ENCODE results near the gene FIG4.
"Not testable (repeated sequence)": the region's sequence is repeated elsewhere in the genome, so short reads cannot be mapped to it uniquely, and the experiment has no call there.

Gene FIG4

DNA sequence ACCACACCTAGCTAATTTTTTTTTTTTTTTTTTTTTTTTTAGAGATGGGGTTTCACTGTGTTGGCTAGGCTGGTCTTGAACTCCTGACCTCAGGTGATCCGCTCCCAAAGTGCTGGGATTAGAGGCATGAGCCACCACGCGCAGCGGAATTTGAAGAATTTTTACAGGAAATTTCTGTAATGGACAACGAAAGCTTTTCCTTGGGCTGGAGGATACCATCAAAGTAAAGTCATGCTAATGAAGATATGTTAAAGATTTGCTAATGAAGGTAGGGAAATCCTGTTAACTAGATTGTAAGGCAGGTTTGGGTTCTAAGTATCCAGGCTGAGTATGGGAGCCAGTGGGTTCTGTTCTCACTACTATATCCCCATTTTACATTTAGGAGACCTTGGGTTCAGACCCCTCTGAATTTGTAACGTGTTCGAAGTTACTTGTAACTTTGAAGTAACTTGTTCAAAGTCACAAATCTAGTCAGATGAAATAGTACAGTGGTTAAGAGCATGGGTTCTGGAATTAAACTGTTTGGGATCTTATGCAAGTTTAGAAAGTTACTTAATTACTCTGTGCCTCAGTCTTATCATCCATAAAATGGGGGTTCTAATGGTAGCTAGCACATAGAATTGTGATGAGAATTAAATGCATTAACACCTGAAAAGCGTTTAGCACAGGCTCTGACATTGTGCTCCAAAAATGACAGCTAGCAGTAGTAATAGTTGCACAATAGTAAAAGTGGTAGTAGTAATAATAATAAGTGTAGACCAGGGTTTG, 163.6 kb downstream of the FIG4 start:
- DNase-seq (ENCODE audit: low read depth), result no peak

DNA sequence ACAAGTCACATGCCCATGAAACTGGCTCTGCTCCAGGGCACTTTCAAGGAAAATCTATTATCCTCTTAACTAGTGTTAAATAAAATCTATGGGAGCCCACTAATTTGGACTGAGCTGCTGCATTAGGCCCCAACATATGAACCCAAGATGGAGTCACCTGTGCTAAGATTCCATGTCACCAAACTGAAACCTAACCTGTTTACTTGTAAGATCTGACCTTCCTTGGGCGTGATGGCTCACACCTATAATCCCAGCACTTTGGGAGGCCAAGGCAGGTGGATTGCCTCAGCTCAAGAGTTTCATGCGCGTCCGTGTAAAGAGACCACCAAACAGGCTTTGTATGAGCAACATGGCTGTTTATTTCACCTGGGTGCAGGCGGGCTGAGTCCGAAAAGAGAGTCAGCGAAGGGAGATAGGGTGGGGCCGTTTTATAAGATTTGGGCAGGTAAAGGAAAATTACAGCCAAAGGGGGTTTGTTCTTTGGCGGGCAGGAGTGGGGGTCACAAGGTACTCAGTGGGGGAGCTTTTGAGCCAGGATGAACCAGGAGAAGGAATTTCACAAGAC, 164.5 kb downstream of the FIG4 start:
- not testable (repeated sequence) for DNase-seq (ENCODE audit: low read depth)

DNA sequence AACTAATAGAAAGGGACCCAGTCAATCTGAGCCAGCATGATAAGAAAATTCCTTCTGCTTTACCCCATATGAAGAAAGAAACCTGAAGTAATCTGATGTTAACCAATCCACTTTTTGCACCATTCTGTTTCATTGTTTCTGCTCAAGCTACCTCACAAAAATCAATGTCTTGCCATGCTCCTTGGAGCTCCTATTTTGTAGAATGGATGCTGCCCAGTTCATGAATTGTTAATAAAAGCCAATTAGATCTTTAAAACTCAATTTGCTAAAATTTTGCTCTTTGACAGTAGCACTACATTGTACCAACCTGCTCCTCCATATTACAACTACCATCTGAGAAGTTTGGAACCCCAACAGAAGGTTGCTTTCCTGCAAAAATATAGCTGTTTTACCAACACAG, 170.8 kb downstream of the FIG4 start:
- no peak for DNase-seq (ENCODE audit: low read depth)

DNA sequence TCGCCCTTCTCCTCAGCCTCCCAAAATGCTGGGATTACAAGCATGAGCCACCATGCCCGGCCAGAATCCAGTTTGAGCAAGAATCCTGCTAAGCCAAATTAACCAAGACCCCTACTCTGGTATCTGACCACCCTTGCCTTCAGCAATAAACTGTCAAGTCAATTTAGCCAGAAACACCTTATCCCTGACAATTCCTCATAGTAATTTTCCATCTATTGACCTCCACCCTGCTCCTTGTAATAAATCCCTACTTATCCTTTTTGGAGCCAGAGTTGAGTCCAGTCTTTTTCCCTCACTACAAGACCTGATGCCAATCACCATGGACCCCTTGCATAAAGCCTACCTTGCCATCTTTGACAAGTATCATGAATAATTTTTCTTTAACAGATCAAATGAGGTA, 173.0 kb downstream of the FIG4 start:
- no peak for DNase-seq (ENCODE audit: low read depth)

DNA sequence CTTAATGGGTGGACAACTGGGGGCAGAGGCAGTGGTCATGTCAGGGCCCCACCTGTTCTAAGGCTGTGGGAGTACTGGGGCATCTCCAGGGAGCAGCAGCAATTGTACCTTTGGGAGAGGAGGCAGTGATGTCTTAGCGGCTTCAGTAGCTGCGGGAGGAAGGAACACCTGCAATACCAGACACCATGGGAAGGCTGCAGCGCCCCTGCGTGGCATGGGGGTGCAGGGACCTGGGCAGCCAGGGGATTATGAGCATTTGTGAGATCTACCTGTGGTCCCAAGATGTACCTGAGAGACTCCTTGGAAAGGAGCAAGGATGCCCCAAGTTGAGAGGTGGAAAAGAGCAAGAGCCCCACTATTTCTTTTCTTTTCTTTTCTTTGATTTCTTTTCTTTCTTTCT, 174.9 kb downstream of the FIG4 start:
- no peak for DNase-seq (ENCODE audit: low read depth)

DNA sequence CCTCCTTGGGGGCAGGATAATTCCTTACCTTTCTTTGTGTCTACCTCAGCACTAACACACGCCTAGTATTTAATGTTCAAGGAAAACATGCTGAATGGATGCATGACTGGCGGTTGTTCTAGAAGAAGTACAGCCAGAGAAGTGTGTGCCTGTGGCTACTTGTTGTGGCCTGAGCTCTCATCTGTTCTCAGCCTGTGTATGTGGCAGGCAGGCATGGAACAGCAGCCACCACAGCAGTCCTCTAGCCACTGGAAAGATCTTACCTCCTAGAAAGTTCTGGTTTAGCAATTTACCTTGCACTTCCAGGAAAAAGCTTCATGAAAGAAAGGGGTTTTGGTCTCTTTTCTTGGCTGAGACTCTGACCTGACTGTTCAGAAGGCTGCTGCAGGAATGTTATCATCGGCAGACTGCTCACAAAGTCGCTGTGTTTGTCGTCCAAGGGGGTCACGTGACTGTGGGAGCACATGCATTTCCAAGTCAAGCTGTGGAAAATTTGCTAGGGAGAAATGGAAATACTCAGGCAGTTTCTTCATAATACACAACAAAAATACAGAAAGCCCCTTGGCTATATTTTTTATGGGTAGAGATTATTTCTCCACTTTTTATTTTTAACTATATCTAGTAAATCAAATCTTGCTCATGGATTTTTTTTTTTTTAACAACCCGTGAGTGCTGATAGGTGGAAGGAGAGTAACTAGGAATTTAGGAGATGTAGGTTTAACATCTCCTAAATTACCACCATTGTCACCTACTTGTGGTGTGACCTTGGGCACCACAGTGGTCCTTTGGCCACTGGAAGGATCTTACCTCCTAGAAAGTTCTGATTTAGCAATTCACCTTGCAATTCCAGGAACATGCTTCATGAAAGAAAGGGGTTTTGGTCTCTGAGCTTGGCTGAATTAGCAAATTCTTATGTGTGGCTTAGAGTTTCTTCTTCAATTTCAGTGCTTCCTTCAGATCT, 176.2 kb downstream of the FIG4 start:
- no peak for DNase-seq (ENCODE audit: low read depth)

DNA sequence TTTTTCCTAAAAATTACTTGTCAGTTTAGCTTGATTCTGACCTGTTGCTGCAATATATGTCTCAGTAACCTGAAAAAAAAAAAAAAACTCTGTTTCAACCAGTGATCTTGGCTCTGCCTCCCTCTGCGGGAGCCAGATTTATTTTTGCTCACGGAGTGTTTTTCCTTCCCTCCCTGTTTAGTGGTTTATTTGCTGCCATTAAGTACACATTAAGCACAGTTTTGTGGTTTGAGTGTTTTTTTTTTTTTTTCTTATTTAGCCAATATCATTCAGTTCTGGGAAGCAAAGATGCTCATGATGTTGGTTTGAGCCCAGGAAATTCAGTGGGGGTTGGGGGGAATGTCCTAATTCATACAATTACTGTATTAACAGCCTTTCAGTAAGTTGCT, 176.9 kb downstream of the FIG4 start:
- DNase-seq (ENCODE audit: low read depth), result no peak

DNA sequence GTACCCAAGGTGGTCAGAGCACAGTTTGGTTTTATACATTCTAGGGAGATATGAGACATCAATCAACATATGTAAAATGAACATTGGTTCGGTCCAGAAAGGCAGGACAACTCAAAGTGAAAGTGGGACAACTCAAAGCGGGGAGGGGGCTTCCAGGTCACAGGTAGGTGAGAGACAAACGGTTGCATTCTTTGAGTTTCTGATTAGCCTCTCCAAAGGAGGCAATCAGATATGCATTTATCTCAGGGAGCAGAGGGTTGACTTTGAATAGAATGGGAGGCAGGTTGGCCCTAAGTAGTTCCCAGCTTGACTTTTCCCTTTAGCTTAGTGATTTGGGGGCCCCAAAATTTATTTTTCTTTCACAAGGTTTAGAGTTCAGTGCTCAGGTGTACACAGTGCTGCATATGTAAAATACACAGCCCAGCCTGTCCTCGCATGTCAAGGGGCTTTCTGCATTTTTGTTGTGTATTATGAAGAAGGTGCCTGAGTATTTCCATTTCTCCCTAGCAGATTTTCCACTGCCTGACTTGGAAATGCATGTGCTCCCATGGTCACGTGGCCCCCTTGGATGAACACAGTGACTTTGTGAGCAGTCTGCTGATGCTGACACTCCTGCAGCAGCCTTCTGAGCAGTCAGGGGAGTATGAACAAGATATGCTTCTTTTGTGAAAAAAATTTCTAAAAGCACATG, 178.4 kb downstream of the FIG4 start:
- DNase-seq (ENCODE audit: low read depth), result not testable (repeated sequence)

DNA sequence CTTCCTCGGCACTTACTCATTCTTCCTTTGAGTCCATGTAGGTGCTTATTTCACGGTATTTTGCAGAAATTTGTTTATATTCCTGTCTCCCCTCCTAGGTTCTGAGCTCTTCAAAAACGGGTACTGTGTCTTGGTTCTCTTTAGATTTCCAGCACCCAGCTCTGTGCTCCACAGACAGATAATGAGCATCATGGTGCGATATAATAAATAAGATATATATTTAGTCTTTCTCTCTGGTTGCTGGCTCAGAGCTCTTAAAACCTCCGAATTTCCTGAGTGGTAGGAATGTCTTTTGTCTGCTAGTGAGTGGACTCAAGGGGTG, 179.0 kb downstream of the FIG4 start:
- no peak for DNase-seq (ENCODE audit: low read depth)

DNA sequence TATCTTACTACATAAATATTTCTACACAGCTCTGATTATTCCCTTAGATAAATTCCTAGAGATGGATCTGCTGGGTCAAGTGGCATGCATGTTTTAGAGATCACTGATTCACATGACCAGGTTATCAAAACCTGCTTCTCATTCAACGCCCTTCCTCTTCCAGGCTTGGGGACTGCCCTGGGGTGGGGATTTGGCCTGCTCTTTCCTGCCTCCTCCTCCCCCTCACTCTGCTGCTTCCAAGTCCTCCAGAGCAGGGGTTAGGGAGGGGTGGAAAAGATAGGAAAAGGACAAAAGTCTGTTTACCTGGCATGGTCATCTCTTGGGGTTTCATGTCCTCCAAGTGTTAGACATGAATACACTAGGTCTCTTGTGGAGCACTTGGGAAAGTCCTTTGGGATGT, 181.5 kb downstream of the FIG4 start:
- no peak for DNase-seq (ENCODE audit: low read depth)

DNA sequence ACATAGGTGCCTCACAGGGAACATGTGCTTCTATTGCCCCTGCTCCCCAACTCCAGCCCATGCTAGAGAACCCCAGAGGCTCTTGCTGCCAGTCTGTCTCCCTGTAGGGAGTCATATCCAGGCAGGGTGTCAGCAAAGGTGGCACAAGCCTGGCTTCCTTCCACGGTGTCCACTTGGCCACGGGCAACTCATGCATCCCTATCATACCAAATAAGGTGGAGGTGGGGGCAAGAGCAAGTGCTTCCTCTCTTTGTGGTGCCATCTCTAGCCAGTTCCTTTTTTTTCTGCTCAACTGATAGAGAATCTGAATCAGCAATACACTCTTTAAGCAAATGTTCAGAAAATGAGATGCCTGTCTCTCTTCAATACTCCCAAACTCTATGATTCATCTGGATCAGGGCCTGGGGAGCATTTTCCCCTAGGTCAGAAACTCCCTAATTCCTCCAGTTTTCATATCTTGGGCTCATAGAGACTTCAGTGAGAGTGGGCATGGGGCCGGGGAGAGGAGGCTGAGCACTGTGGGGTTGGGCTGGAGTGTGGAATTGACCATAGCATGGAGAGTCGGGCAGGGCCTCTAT, 182.0 kb downstream of the FIG4 start:
- DNase-seq (ENCODE audit: low read depth), result no peak

DNA sequence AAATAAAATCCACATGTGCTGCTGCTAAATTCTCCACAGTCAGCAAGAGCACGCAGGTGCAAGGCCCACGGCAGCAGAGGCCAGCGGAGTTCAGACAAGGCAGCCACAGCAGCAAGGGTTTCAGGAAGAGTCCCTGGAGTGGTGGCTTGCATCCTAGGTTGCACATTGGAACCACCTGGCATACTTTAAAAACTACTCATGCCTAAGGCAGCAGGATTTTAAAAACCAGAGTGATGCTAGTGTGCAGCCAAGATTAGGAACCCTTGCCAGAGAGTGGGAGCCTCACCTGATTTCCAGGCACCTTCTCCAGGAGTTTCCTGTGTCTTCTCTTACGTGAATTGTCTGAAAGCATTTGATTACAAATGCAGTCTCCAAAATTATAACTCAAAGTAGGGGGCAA, 183.0 kb downstream of the FIG4 start:
- no peak for DNase-seq (ENCODE audit: low read depth)

DNA sequence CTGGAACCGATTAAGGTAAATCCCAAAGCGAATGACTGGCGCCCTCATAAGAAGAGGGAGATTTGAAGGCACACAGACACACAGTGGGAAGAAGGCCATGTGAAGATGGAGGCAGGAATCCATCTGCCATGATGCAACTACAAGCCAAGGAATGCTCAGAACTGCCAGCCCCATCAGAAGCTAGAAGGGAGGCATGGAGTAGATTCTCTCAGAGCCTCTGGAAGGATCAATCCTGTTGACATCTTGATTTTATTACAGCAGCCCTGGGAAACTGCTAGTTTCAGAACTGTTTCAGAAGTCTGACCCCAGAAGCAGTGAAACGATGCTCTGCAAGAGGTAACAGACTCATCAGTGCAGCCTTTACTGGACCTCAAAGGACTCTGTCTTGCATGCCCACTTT, 183.5 kb downstream of the FIG4 start:
- DNase-seq (ENCODE audit: low read depth), result no peak
